ENCODE results near the gene TBCK. TPM values are rescaled to one million over a fixed set of nuclear protein-coding genes. Genes with fewer than 3 reads are reported as not detected.

The TBCK gene
- total RNA-seq (2021) (25.5 and 28.7 TPM in 2 replicates), Bru-seq, nascent RNA (percentile 71 among the genes with signal in this experiment), BruChase-seq, experiment 1, labeled RNA remaining after a 2-hour chase (percentile 66 among the genes with signal in this experiment), BruChase-seq, experiment 2, labeled RNA remaining after a 6-hour chase (percentile 53 among the genes with signal in this experiment)
- long read RNA-seq, transcript TBCK-204 (26 exons, 3,047 nt): major isoform, 20 of 40 reads
- long read RNA-seq, partial matches to known transcripts: 10 of 40 reads
- long read RNA-seq, other reads (novel, unspliced or antisense): 9 of 40 reads

GRCh38 chr4:106315968-106316772 lies at the start of gene TBCK, which contains the start of gene AIMP1:
Gene TBCK (minus strand): TSS chr4:106316209. CDS start chr4:106308960, 7,249 bp downstream.
Gene AIMP1 (plus strand): TSS chr4:106316550. CDS start chr4:106325010, 8,460 bp downstream.
- H3K4me1 ChIP-seq (ENCODE audit: insufficient read depth, low read length, poor library complexity, severe bottlenecking): peaks cover 28% of the 10 kb centered on the region
- H3K4me3 ChIP-seq (ENCODE audit: low read depth, low read length, poor library complexity, severe bottlenecking): peak within 1 kb of the TSS; percentile 66
- ChIA-PET CTCF (no interaction called here), POLR2A (ENCODE audit: low non-redundant PET) (no interaction called here)
- DNase-seq (ENCODE audit: low spot score): peak; percentile 95
- no peaks in the 10 kb centered on the region for H3K27me3 ChIP-seq (replicated peaks; ENCODE audit: insufficient read depth, low read depth, low read length, poor library complexity)
- H3K9me3 ChIP-seq (ENCODE audit: low read depth, low read length, poor library complexity, severe bottlenecking): no peaks in the 10 kb centered on the region
- TF ChIP-seq EZH2 (IDR thresholded peaks at IDR 0.05; ENCODE audit: borderline replicate concordance, low read depth, low read length, poor library complexity, severe bottlenecking): no peak
- no peak for TF ChIP-seq CTCF (conservative IDR thresholded peaks at IDR 0.05; ENCODE audit: low read depth, low read length)
- BruUV-seq (replicated peaks): no TSS peak
- H3K36me3 ChIP-seq (ENCODE audit: insufficient read depth, low read length, poor library complexity, severe bottlenecking): no peaks in the 10 kb centered on the region
- intact Hi-C loops (cut with micrococcal nuclease; ENCODE audit: unreplicated experiment): loop anchor here (10.0 kb wide), 1 partner anchor 709 kb away; no protein-coding TSS in a partner anchor
- H3K27ac ChIP-seq (ENCODE audit: low read depth, low read length, poor library complexity, severe bottlenecking): peak within 1 kb of the TSS; percentile 98

- DNase-seq (ENCODE audit: low spot score): peak; percentile 56
- Histone ChIP-seq H3K27ac (ENCODE audit: low read depth, low read length, poor library complexity, severe bottlenecking) (no peak overlapping the region), H3K27me3 (replicated peaks; ENCODE audit: insufficient read depth, low read depth, low read length, poor library complexity) (no peaks in the 10 kb centered on the region), H3K9me3 (ENCODE audit: low read depth, low read length, poor library complexity, severe bottlenecking) (no peaks in the 10 kb centered on the region), H3K36me3 (ENCODE audit: insufficient read depth, low read length, poor library complexity, severe bottlenecking) (no peaks in the 10 kb centered on the region), H3K4me3 (ENCODE audit: low read depth, low read length, poor library complexity, severe bottlenecking) (no peak overlapping the region), H3K4me1 (ENCODE audit: insufficient read depth, low read length, poor library complexity, severe bottlenecking) (peaks cover 10% of the 10 kb centered on the region)
- CTCF ChIA-PET: no interaction called here
- TF ChIP-seq CTCF (conservative IDR thresholded peaks at IDR 0.05; ENCODE audit: low read depth, low read length) (no peak), EZH2 (IDR thresholded peaks at IDR 0.05; ENCODE audit: borderline replicate concordance, low read depth, low read length, poor library complexity, severe bottlenecking) (no peak)
- intact Hi-C loops (cut with micrococcal nuclease; ENCODE audit: unreplicated experiment): loop anchor here (5.0 to 10.0 kb wide), 2 partner anchors 98 to 299 kb away; no protein-coding TSS in a partner anchor
- BruUV-seq (replicated peaks): no TSS peak
- POLR2A ChIA-PET (ENCODE audit: low non-redundant PET): interaction anchor here (0.6 kb wide), 1 partner anchor 21 kb away, joined by 5 read pairs; no protein-coding TSS in a partner anchor
Observed at GRCh38 chr4:106365613-106366012, 49.6 kb upstream of the TBCK start.

- intact Hi-C loops (cut with micrococcal nuclease; ENCODE audit: unreplicated experiment): loop anchor here (10.0 kb wide), 1 partner anchor 301 kb away; no protein-coding TSS in a partner anchor
- TF ChIP-seq CTCF (conservative IDR thresholded peaks at IDR 0.05; ENCODE audit: low read depth, low read length) (no peak), EZH2 (IDR thresholded peaks at IDR 0.05; ENCODE audit: borderline replicate concordance, low read depth, low read length, poor library complexity, severe bottlenecking) (no peak)
- DNase-seq (ENCODE audit: low spot score): peak; percentile 29
- no peak overlapping the region for H3K4me3 ChIP-seq (ENCODE audit: low read depth, low read length, poor library complexity, severe bottlenecking)
- ChIA-PET CTCF (no interaction called here), POLR2A (ENCODE audit: low non-redundant PET) (no interaction called here)
- no peaks in the 10 kb centered on the region for H3K27me3 ChIP-seq (replicated peaks; ENCODE audit: insufficient read depth, low read depth, low read length, poor library complexity)
- no TSS peak for BruUV-seq (replicated peaks)
- H3K9me3 ChIP-seq (ENCODE audit: low read depth, low read length, poor library complexity, severe bottlenecking): no peaks in the 10 kb centered on the region
- H3K36me3 ChIP-seq (ENCODE audit: insufficient read depth, low read length, poor library complexity, severe bottlenecking): no peaks in the 10 kb centered on the region
- peaks cover 3% of the 10 kb centered on the region for H3K4me1 ChIP-seq (ENCODE audit: insufficient read depth, low read length, poor library complexity, severe bottlenecking)
- no peak overlapping the region for H3K27ac ChIP-seq (ENCODE audit: low read depth, low read length, poor library complexity, severe bottlenecking)
Observed at GRCh38 chr4:106364282-106364681, 48.3 kb upstream of the TBCK start.

Data from A673 (cell line).